Endothelial cell of umbilical vein (primary cell): ENCODE results near the gene PRDM16. TPM values are rescaled to one million over a fixed set of nuclear protein-coding genes. Genes with fewer than 3 reads are reported as not detected.

Source experiments
- BruUV-seq: library from RNA; stranded (reverse); fragments of 400-500 nt; replicated peaks from 2 replicates; lab custom pipeline; 2021; lab: Mats Ljungman, UMichigan
- CTCF ChIA-PET: fragments of 300-600, 350-600 bp; sonication (Branson Sonifier 250); formaldehyde crosslinking; loops from one replicate; lab custom pipeline; 2021; ENCODE audit warnings: antibody characterized with exemption, inconsistent platforms; lab: Charles Lee
- POLR2A ChIA-PET: fragments of 300-600, 350-600 bp; sonication (Branson Sonifier 250); formaldehyde crosslinking; loops from one replicate; lab custom pipeline; 2021; ENCODE audit warnings: antibody characterized with exemption, inconsistent platforms; lab: Charles Lee
- DNase-seq: peaks from one replicate; pipeline ENCODE4 v3.0.0-alpha.2; 2011; ENCODE audit warnings: low read depth, low spot score
- FAIRE-seq: peaks from 2 replicates; lab custom pipeline; 2011; peaks lifted over from hg19 to GRCh38; lab: Jason Lieb, UNC
- H2AFZ ChIP-seq: 2 replicates; pipeline ENCODE4 v1.6.0; 2012; ENCODE audit warnings: low read depth, low read length, control low read depth, inconsistent platforms
- H3K27ac ChIP-seq: 2 replicates; pipeline ENCODE4 v1.5.1; 2011; ENCODE audit warnings: low read depth, mild to moderate bottlenecking, control low read depth, low read length, moderate library complexity; ENCODE audit not compliant: insufficient read depth
- H3K27me3 ChIP-seq, 2 experiments: 2 replicates each; pipeline versions ENCODE4 v1.6.0 to v1.6.1; 2011; ENCODE audit warnings: low read length in 2 of 2, mixed read lengths in 1 of 2; ENCODE audit not compliant: control insufficient read depth in 2 of 2, insufficient read depth in 2 of 2
- H3K36me3 ChIP-seq, 2 experiments: 2 replicates in 1 of 2; 3 replicates in 1 of 2; pipeline ENCODE4 v1.5.1; 2011; ENCODE audit warnings: low read length in 2 of 2, mild to moderate bottlenecking in 1 of 2, moderate library complexity in 1 of 2; ENCODE audit not compliant: control insufficient read depth in 2 of 2, insufficient read depth in 2 of 2; ENCODE audit errors: extremely low read depth in 1 of 2
- H3K4me1 ChIP-seq: 3 replicates; pipeline ENCODE4 v1.5.1; 2011; ENCODE audit warnings: mild to moderate bottlenecking, low read length; ENCODE audit not compliant: control insufficient read depth, insufficient read depth; ENCODE audit errors: extremely low read depth
- H3K4me2 ChIP-seq: 2 replicates; pipeline ENCODE4 v1.6.1; 2011; ENCODE audit warnings: low read length, control low read depth, mixed read lengths; ENCODE audit not compliant: insufficient read depth
- H3K4me3 ChIP-seq, 3 experiments: fragments of 200-600 bp in 1 of 3; sonication (generic), shearing (Covaris generic) in 1 of 3; replicated peaks in 1 of 3; 2 replicates each; pipeline ENCODE4 v1.5.1; 2011 to 2016; ENCODE audit warnings: control low read depth in 3 of 3, low read length in 3 of 3, mild to moderate bottlenecking in 2 of 3, inconsistent platforms in 1 of 3, low read depth in 1 of 3, moderate library complexity in 1 of 3; ENCODE audit not compliant: insufficient read depth in 1 of 3
- H3K79me2 ChIP-seq: 2 replicates; pipeline ENCODE4 v1.6.0; 2012; ENCODE audit warnings: low read length, inconsistent platforms; ENCODE audit not compliant: control insufficient read depth, insufficient read depth
- H3K9ac ChIP-seq: replicated peaks from 2 replicates; pipeline ENCODE3; 2011; ENCODE audit warnings: low read length, control low read depth; ENCODE audit not compliant: insufficient read depth; ENCODE audit errors: extremely low read depth
- H3K9me1 ChIP-seq: replicated peaks from 3 replicates; pipeline ENCODE4 v1.6.0; 2011; ENCODE audit warnings: mild to moderate bottlenecking, low read length; ENCODE audit not compliant: control insufficient read depth, insufficient read depth; ENCODE audit errors: extremely low read depth
- H3K9me3 ChIP-seq: replicated peaks from 2 replicates; pipeline ENCODE4 v1.5.1; 2012; ENCODE audit warnings: low read length, inconsistent platforms; ENCODE audit not compliant: control insufficient read depth, insufficient read depth
- H4K20me1 ChIP-seq: replicated peaks from 2 replicates; pipeline ENCODE3; 2011; ENCODE audit warnings: mild to moderate bottlenecking, low read length; ENCODE audit not compliant: control insufficient read depth, insufficient read depth; ENCODE audit errors: extremely low read depth
- EZH2 ChIP-seq: IDR thresholded peaks from 2 replicates; pipeline ENCODE4 v1.6.1; 2012; ENCODE audit warnings: borderline replicate concordance, low read depth, mild to moderate bottlenecking, moderate library complexity, low read length, inconsistent platforms; ENCODE audit not compliant: severe bottlenecking
- FOS ChIP-seq: IDR thresholded peaks from 2 replicates; pipeline ENCODE4 v1.6.1; 2011; ENCODE audit warnings: mild to moderate bottlenecking, low read length, moderate library complexity, borderline replicate concordance; ENCODE audit not compliant: insufficient read depth
- GATA2 ChIP-seq: IDR thresholded peaks from 2 replicates; pipeline ENCODE4 v1.7.0; 2011; ENCODE audit warnings: low read depth, mild to moderate bottlenecking, moderate library complexity, mixed read lengths, low read length; ENCODE audit not compliant: insufficient read length, insufficient read depth
- JUN ChIP-seq: IDR thresholded peaks from 2 replicates; pipeline ENCODE4 v1.6.1; 2011; ENCODE audit warnings: borderline replicate concordance, low read depth; ENCODE audit not compliant: insufficient read length, insufficient read depth
- MYC ChIP-seq: IDR thresholded peaks from one replicate; pipeline ENCODE4 v1.6.1; 2011; ENCODE audit warnings: mild to moderate bottlenecking, low read depth, low read length
- POLR2A ChIP-seq: IDR thresholded peaks from 2 replicates; pipeline ENCODE4 v1.6.1; 2012; ENCODE audit warnings: low read depth, mild to moderate bottlenecking, control low read depth, low read length
- POLR2AphosphoS5 ChIP-seq: IDR thresholded peaks from 2 replicates; pipeline ENCODE4 v1.6.1; 2012; ENCODE audit warnings: low read depth, mild to moderate bottlenecking, control low read depth, low read length, moderate library complexity; ENCODE audit not compliant: insufficient read depth
- dilution Hi-C: fragments of 300-500 bp; cut with MboI; formaldehyde crosslinking; loops from one replicate; pipeline ENCODE4 v1.15.0; 2019; ENCODE audit warnings: low sequenced_read_pairs; ENCODE audit not compliant: extremely low pct_ligation_motif_present
- intact Hi-C: fragments of 100-400 bp; cut with micrococcal nuclease; formaldehyde crosslinking; loops from one replicate; pipeline ENCODE4 v1.10.0; 2022
- polyA plus RNA-seq, 4 experiments: library from polyadenylated mRNA; depleted of rRNA in 3 of 4; stranded (reverse) in 3 of 4; unstranded in 1 of 4; fragments of >200 nt; gene quantifications; 2 replicates each; pipeline versions ENCODE4 v1.2.1 to v1.2.3, GENCODE V29; 2011 to 2012; ENCODE audit warnings: missing spikeins in 1 of 4
- total RNA-seq: library from RNA; stranded (reverse); gene quantifications from 2 replicates; pipeline ENCODE4 v1.2.3, GENCODE V29; 2021
- TF ChIP-seq, protein P1 (sequence below), 2 donors: IDR thresholded peaks; 1 replicate in 1 of 2; 2 replicates in 1 of 2; pipeline ENCODE4 v1.5.1; 2011; ENCODE audit warnings: low read length in 2 of 2, mild to moderate bottlenecking in 2 of 2, moderate library complexity in 2 of 2, control low read depth in 1 of 2, inconsistent platforms in 1 of 2, low read depth in 1 of 2; ENCODE audit not compliant: insufficient read depth in 1 of 2; ENCODE audit errors: extremely low read depth in 1 of 2
- TF ChIP-seq, protein P2 (sequence below): IDR thresholded peaks from 2 replicates; pipeline ENCODE4 v1.6.1; 2011; ENCODE audit not compliant: insufficient read depth, insufficient read length

The PRDM16 gene
- total and polyA plus RNA-seq, 2 donors (not counting 3 experiments of a cell fraction or from before 2014, with no cell fraction given) = not detected

DNA sequence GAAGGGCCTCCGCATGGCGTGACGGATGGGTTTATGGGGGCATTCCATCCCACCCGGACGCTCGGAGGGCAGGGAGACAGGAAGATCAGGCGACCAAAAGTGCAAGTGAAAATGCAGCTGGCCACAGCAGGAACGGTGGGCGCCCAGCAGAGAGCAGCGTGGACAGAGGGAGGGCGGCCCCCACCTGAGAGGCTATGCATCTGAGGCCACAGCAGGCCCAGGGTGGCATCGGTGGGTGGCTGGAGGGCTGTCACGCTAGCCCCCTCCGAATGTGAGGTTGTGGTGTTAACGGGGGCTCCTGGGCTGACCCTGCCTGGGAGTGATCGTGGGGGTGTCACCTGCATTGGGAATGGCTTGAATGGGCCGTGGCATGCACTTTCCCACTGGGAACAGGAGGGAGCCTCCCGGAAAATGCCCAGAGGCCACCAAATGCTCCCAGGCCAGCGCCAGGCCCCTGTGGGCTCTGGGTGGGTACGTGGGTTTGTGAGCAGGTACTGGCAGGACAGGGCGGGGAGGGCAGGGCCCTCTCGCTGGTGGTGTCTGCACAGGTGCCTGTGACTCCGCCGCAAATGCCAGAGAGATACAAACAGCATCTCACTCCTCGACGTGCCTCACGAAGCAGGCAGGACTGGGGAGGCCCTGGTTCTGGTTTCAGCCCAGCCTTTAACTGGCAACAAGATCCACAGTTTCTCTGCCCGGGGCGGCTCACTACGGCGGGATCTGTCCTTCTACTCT, 172.8 kb downstream of the PRDM16 start:
- CTCF ChIA-PET = no interaction called here
- DNase-seq = no peak
- FAIRE-seq = no peak
- no TSS peak for BruUV-seq
- H3K79me2 ChIP-seq = no peaks in the 10 kb centered on the region
- H3K9me1 ChIP-seq = no peaks in the 10 kb centered on the region
- intact Hi-C loops = no loop called here
- no peaks in the 10 kb centered on the region for H3K9me3 ChIP-seq
- H2AFZ ChIP-seq = no peak overlapping the region
- POLR2A ChIA-PET = no interaction called here
- H3K27me3 ChIP-seq = no peaks in the 10 kb centered on the region
- H3K27ac ChIP-seq = no peak overlapping the region
- no peaks in the 10 kb centered on the region for H3K4me1 ChIP-seq
- no peaks in the 10 kb centered on the region for H3K36me3 ChIP-seq
- H3K9ac ChIP-seq = no peak overlapping the region
- TF ChIP-seq POLR2A = no peak
- TF ChIP-seq GATA2 = no peak
- no peak for TF ChIP-seq EZH2
- no peak for TF ChIP-seq MYC
- no peak overlapping the region for H3K4me3 ChIP-seq
- no peak overlapping the region for H3K4me2 ChIP-seq
- no peaks in the 10 kb centered on the region for H4K20me1 ChIP-seq
- dilution Hi-C loops = no loop called here

DNA sequence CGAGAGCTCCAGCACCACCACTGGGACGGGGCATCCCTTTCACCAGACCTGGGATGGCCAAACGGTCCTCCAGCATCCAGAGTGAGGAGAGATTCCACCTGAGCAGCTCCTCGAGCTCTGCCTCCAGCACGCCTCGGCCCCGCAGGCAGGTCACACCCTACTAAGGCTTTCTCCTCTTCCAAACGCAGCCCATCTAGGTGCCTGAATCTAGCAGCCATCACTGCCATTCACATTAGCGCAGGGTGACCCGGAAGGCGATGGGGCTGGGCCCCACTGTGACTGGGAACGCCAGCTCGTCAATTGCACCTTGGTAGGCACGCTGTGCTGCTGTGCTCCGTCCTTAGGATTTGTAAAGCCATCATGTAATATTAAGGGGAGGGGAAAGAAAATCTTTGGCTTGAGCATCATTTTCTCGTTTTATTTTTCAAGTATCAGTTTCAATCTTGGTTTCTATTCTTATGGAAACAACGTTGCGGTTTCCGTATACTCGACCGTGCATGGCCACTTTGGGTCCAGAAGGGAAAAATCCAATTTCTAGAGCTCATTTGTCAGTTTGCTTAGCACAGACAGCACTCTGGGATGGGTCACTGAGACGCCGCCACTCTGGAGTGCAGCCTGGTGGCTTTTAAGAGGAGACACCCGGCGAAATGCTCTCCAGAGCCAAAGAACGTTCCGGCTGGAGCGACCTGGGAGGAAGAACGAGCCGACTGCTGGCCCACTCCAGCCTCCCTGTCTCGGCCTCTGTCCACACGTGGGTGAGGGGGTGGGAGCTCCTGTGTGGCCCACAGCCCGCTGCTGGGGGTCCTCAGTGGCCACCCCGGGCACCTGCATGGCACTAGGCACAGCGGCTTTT, 173.6 kb downstream of the PRDM16 start:
- dilution Hi-C loops (no loop called here), intact Hi-C loops (no loop called here)
- Histone ChIP-seq H3K27me3 (no peaks in the 10 kb centered on the region), H3K36me3 (no peaks in the 10 kb centered on the region), H4K20me1 (no peaks in the 10 kb centered on the region), H3K9me1 (no peaks in the 10 kb centered on the region), H3K9me3 (no peaks in the 10 kb centered on the region), H3K4me2 (no peak overlapping the region), H3K79me2 (no peaks in the 10 kb centered on the region), H3K4me1 (no peaks in the 10 kb centered on the region), H2AFZ (no peak overlapping the region), H3K9ac (no peak overlapping the region), H3K4me3 (no peak overlapping the region), H3K27ac (no peak overlapping the region)
- ChIA-PET POLR2A (no interaction called here), CTCF (no interaction called here)
- DNase-seq = no peak
- no peak for FAIRE-seq
- BruUV-seq = no TSS peak
- TF ChIP-seq POLR2A (no peak), POLR2AphosphoS5 (no peak), JUN (no peak), EZH2 (no peak), FOS (no peak), MYC (no peak), GATA2 (no peak)
- TF ChIP-seq, protein P1, sequence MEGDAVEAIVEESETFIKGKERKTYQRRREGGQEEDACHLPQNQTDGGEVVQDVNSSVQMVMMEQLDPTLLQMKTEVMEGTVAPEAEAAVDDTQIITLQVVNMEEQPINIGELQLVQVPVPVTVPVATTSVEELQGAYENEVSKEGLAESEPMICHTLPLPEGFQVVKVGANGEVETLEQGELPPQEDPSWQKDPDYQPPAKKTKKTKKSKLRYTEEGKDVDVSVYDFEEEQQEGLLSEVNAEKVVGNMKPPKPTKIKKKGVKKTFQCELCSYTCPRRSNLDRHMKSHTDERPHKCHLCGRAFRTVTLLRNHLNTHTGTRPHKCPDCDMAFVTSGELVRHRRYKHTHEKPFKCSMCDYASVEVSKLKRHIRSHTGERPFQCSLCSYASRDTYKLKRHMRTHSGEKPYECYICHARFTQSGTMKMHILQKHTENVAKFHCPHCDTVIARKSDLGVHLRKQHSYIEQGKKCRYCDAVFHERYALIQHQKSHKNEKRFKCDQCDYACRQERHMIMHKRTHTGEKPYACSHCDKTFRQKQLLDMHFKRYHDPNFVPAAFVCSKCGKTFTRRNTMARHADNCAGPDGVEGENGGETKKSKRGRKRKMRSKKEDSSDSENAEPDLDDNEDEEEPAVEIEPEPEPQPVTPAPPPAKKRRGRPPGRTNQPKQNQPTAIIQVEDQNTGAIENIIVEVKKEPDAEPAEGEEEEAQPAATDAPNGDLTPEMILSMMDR (IDR thresholded peaks at IDR 0.05; ENCODE audit: extremely low read depth in 1 of 2, insufficient read depth in 1 of 2, low read depth in 1 of 2, low read length in 2 of 2) = no peak
- TF ChIP-seq, protein P2, sequence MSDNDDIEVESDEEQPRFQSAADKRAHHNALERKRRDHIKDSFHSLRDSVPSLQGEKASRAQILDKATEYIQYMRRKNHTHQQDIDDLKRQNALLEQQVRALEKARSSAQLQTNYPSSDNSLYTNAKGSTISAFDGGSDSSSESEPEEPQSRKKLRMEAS = no peak
